Adipocyte (in vitro differentiated cells): ENCODE measurements around the gene TRPV3.
"Not testable (repeated sequence)": the region's sequence is repeated elsewhere in the genome, so short reads cannot be mapped to it uniquely, and the experiment has no call there.

ENCODE experiments used
- DNase-seq: peaks from one replicate; pipeline ENCODE4 v3.0.0-alpha.2; 2015; ENCODE audit warnings: low read depth
- H3K27me3 ChIP-seq: replicated peaks from 2 replicates; pipeline ENCODE4 v1.7.0; 2013; ENCODE audit warnings: mild to moderate bottlenecking, low read length, moderate library complexity; ENCODE audit not compliant: control insufficient read depth, insufficient read depth
- H3K36me3 ChIP-seq: 2 replicates; pipeline ENCODE4 v1.7.0; 2013; ENCODE audit warnings: low read length, mild to moderate bottlenecking, moderate library complexity; ENCODE audit not compliant: control insufficient read depth, insufficient read depth, severe bottlenecking
- H3K4me1 ChIP-seq: 2 replicates; pipeline ENCODE4 v1.7.0; 2013; ENCODE audit warnings: mild to moderate bottlenecking, low read length, moderate library complexity; ENCODE audit not compliant: control insufficient read depth, insufficient read depth
- H3K4me3 ChIP-seq: 2 replicates; pipeline ENCODE4 v1.7.0; 2013; ENCODE audit warnings: mild to moderate bottlenecking, low read length, moderate library complexity
- H3K9ac ChIP-seq: 2 replicates; pipeline ENCODE4 v1.7.0; 2013; ENCODE audit warnings: mild to moderate bottlenecking, low read length, moderate library complexity
- H3K9me3 ChIP-seq: 2 replicates; pipeline ENCODE4 v1.7.0; 2013; ENCODE audit warnings: mild to moderate bottlenecking, low read length, moderate library complexity; ENCODE audit not compliant: control insufficient read depth

TRPV3 gene

GRCh38 chr17:3514167-3514566 is 43.4 kb downstream of the TRPV3 start:
- H3K4me3 ChIP-seq, H3K9ac ChIP-seq, H3K9me3 ChIP-seq, H3K27me3 ChIP-seq, DNase-seq: not testable (repeated sequence)
- H3K36me3 ChIP-seq, result peaks cover 20% of the 10 kb centered on the region
- H3K4me1 ChIP-seq, result peaks cover 28% of the 10 kb centered on the region

- Histone ChIP-seq H3K36me3 (peaks cover 13% of the 10 kb centered on the region), H3K27me3 (no peaks in the 10 kb centered on the region), H3K4me1 (peaks cover 28% of the 10 kb centered on the region), H3K4me3 (peak overlapping the region; percentile 42), H3K9ac (peak overlapping the region; percentile 82), H3K9me3 (no peaks in the 10 kb centered on the region)
- no peak for DNase-seq
Measured at GRCh38 chr17:3513305-3514035, 44.1 kb downstream of the TRPV3 start.

GRCh38 chr17:3512505-3513171 is 45.0 kb downstream of the TRPV3 start:
- peak overlapping the region; percentile 42 for H3K4me3 ChIP-seq
- H3K9me3 ChIP-seq, result no peaks in the 10 kb centered on the region
- no peaks in the 10 kb centered on the region for H3K27me3 ChIP-seq
- H3K36me3 ChIP-seq, result peaks cover 6% of the 10 kb centered on the region
- H3K4me1 ChIP-seq, result peaks cover 28% of the 10 kb centered on the region
- peak overlapping the region; percentile 82 for H3K9ac ChIP-seq
- peak; percentile 52 for DNase-seq

- H3K4me1 ChIP-seq, result peaks cover 28% of the 10 kb centered on the region
- H3K27me3 ChIP-seq, result no peaks in the 10 kb centered on the region
- H3K36me3 ChIP-seq, result peaks cover 6% of the 10 kb centered on the region
- DNase-seq, result peak; percentile 1
- H3K9me3 ChIP-seq, result no peaks in the 10 kb centered on the region
- H3K9ac ChIP-seq, result peak overlapping the region; percentile 82
- H3K4me3 ChIP-seq, result peak overlapping the region; percentile 42
Measured at GRCh38 chr17:3511852-3512504, 45.6 kb downstream of the TRPV3 start.

GRCh38 chr17:3510090-3510489 is 47.5 kb downstream of the TRPV3 start:
- no peaks in the 10 kb centered on the region for H3K27me3 ChIP-seq
- no peak overlapping the region for H3K9ac ChIP-seq
- no peaks in the 10 kb centered on the region for H3K9me3 ChIP-seq
- no peak for DNase-seq
- H3K4me1 ChIP-seq, result peaks cover 28% of the 10 kb centered on the region
- H3K4me3 ChIP-seq, result no peak overlapping the region
- H3K36me3 ChIP-seq, result peaks cover 3% of the 10 kb centered on the region

GRCh38 chr17:3507869-3508268 is 49.7 kb downstream of the TRPV3 start:
- no peaks in the 10 kb centered on the region for H3K27me3 ChIP-seq
- H3K4me1 ChIP-seq, result peaks cover 21% of the 10 kb centered on the region
- no peak overlapping the region for H3K4me3 ChIP-seq
- no peaks in the 10 kb centered on the region for H3K9me3 ChIP-seq
- no peak for DNase-seq
- H3K9ac ChIP-seq, result no peak overlapping the region
- no peaks in the 10 kb centered on the region for H3K36me3 ChIP-seq

- Histone ChIP-seq H3K27me3 (no peaks in the 10 kb centered on the region), H3K9me3 (no peaks in the 10 kb centered on the region), H3K9ac (no peak overlapping the region), H3K4me1 (peaks cover 17% of the 10 kb centered on the region), H3K4me3 (no peak overlapping the region), H3K36me3 (no peaks in the 10 kb centered on the region)
- DNase-seq, result no peak
Measured at GRCh38 chr17:3507071-3507470, 50.5 kb downstream of the TRPV3 start.

DNA sequence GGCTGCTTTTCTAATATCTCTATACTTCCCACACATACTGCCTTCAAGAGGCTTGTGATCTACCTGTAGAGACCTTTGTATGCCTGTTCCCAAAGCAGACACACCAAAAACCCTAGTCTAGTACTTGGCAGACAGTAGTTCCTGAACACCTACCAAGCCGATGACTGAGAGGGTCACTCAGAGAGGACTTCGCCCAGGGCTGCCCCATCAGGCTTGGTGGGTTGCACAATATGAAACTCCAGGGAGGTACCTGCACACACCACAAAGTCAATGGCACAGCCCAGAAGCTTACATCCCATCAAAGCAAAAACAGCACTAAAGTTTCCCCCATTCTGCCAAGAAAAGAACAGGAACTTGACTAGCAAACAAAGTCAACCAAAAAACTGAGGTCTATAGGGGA is 51.6 kb downstream of the TRPV3 start:
- Histone ChIP-seq H3K4me1 (peaks cover 8% of the 10 kb centered on the region), H3K4me3 (no peak overlapping the region), H3K9me3 (no peaks in the 10 kb centered on the region), H3K9ac (no peak overlapping the region), H3K36me3 (no peaks in the 10 kb centered on the region), H3K27me3 (no peaks in the 10 kb centered on the region)
- no peak for DNase-seq

GRCh38 chr17:3505008-3505407 is 52.6 kb downstream of the TRPV3 start:
- no peak for DNase-seq
- no peak overlapping the region for H3K9ac ChIP-seq
- H3K9me3 ChIP-seq, result peaks cover 3% of the 10 kb centered on the region
- peaks cover 10% of the 10 kb centered on the region for H3K4me1 ChIP-seq
- H3K4me3 ChIP-seq, result no peak overlapping the region
- H3K36me3 ChIP-seq, result no peaks in the 10 kb centered on the region
- no peaks in the 10 kb centered on the region for H3K27me3 ChIP-seq

GRCh38 chr17:3503285-3503684 is 54.3 kb downstream of the TRPV3 start:
- Histone ChIP-seq H3K27me3 (no peaks in the 10 kb centered on the region), H3K36me3 (no peaks in the 10 kb centered on the region), H3K9me3 (peaks cover 3% of the 10 kb centered on the region), H3K4me3 (no peak overlapping the region), H3K4me1 (peaks cover 10% of the 10 kb centered on the region), H3K9ac (no peak overlapping the region)
- no peak for DNase-seq

DNA sequence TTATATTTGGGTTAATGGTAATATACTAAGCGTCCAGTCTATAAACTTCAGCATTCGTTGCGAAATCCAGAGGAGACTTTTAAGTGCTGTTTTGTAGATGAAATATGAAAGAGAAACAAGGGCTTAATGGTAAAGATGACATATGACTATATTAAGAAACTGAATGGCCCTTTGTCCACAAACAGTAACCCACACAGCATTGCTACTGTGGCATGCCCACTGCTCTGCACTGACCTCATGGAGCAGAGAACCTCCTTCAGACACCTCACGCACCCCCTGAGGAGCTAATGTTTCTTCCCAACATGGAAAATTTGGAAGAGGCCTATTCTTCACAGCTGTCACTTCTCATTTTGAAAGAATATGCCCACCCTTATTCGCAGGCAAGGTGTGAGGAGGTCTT is 55.1 kb downstream of the TRPV3 start:
- DNase-seq, result no peak
- Histone ChIP-seq H3K27me3 (no peaks in the 10 kb centered on the region), H3K4me1 (peaks cover 10% of the 10 kb centered on the region), H3K4me3 (no peak overlapping the region), H3K9ac (no peak overlapping the region), H3K9me3 (peaks cover 3% of the 10 kb centered on the region), H3K36me3 (no peaks in the 10 kb centered on the region)
